Mesenchymal stem cell (in vitro differentiated cells and primary cell): ENCODE measurements around the gene EFNA5.

Source experiments
- DNase-seq: peaks from one replicate; pipeline ENCODE4 v3.0.0-alpha.2; 2013
- H2AFZ ChIP-seq: one replicate; pipeline ENCODE4 v1.6.1; 2013; ENCODE audit warnings: low read depth, mild to moderate bottlenecking, control low read depth, inconsistent platforms, low read length, moderate library complexity
- H2AK5ac ChIP-seq: 2 replicates; pipeline ENCODE4 v1.6.1; 2013; ENCODE audit warnings: low read length, moderate library complexity, mild to moderate bottlenecking, inconsistent platforms; ENCODE audit not compliant: severe bottlenecking
- H2BK120ac ChIP-seq: one replicate; pipeline ENCODE4 v1.6.1; 2013; ENCODE audit warnings: low read depth, mild to moderate bottlenecking, inconsistent platforms, low read length, moderate library complexity
- H2BK12ac ChIP-seq, 2 experiments: one replicate each; pipeline ENCODE4 v1.6.1; 2013; ENCODE audit warnings: inconsistent platforms in 2 of 2, low read length in 2 of 2, mild to moderate bottlenecking in 2 of 2, moderate library complexity in 2 of 2, control low read depth in 1 of 2
- H2BK15ac ChIP-seq: one replicate; pipeline ENCODE4 v1.6.1; 2013; ENCODE audit warnings: mild to moderate bottlenecking, low read depth, inconsistent platforms; ENCODE audit not compliant: poor library complexity, severe bottlenecking
- H2BK5ac ChIP-seq: 2 replicates; pipeline ENCODE4 v1.6.1; 2013; ENCODE audit warnings: low read depth, mild to moderate bottlenecking, low read length, control low read depth, inconsistent platforms; ENCODE audit not compliant: poor library complexity, severe bottlenecking
- H3K14ac ChIP-seq, 2 experiments: one replicate each; pipeline ENCODE4 v1.6.1; 2013; ENCODE audit warnings: inconsistent platforms in 2 of 2, low read length in 2 of 2, control low read depth in 1 of 2, mild to moderate bottlenecking in 1 of 2, moderate library complexity in 1 of 2
- H3K18ac ChIP-seq, 2 experiments: one replicate each; pipeline ENCODE4 v1.6.1; 2013; ENCODE audit warnings: inconsistent platforms in 2 of 2, low read length in 2 of 2, control low read depth in 1 of 2, low read depth in 1 of 2, mild to moderate bottlenecking in 1 of 2
- H3K23ac ChIP-seq, 2 experiments: one replicate each; pipeline ENCODE4 v1.6.1; 2013; ENCODE audit warnings: inconsistent platforms in 2 of 2, low read length in 2 of 2, mild to moderate bottlenecking in 2 of 2, moderate library complexity in 2 of 2, control low read depth in 1 of 2
- H3K27ac ChIP-seq: 2 replicates; pipeline ENCODE4 v1.5.1; 2013; ENCODE audit warnings: mild to moderate bottlenecking, moderate library complexity, low read length, control low read depth, inconsistent platforms; ENCODE audit not compliant: poor library complexity, severe bottlenecking
- H3K27me3 ChIP-seq, 2 experiments: 2 replicates each; pipeline versions ENCODE4 v1.6.1 to v1.7.0; 2013; ENCODE audit warnings: low read length in 2 of 2, mild to moderate bottlenecking in 2 of 2, moderate library complexity in 2 of 2, control low read depth in 1 of 2, inconsistent platforms in 1 of 2; ENCODE audit not compliant: control insufficient read depth in 1 of 2, insufficient read depth in 1 of 2
- H3K36me3 ChIP-seq, 2 experiments: 2 replicates each; pipeline versions ENCODE4 v1.6.1 to v1.7.0; 2013; ENCODE audit warnings: low read length in 2 of 2, control low read depth in 1 of 2, inconsistent platforms in 1 of 2, low read depth in 1 of 2, mild to moderate bottlenecking in 1 of 2; ENCODE audit not compliant: insufficient read depth in 2 of 2, control insufficient read depth in 1 of 2
- H3K4ac ChIP-seq, 2 experiments: one replicate each; pipeline ENCODE4 v1.6.1; 2013; ENCODE audit warnings: inconsistent platforms in 2 of 2, low read length in 2 of 2, mild to moderate bottlenecking in 2 of 2, moderate library complexity in 2 of 2, control low read depth in 1 of 2, low read depth in 1 of 2
- H3K4me1 ChIP-seq: 2 replicates; pipeline ENCODE4 v1.6.1; 2013; ENCODE audit warnings: low read depth, low read length, control low read depth; ENCODE audit not compliant: control insufficient read depth, insufficient read depth
- H3K4me2 ChIP-seq: 2 replicates; pipeline ENCODE4 v1.6.1; 2013; ENCODE audit warnings: low read length, mild to moderate bottlenecking, inconsistent platforms; ENCODE audit not compliant: poor library complexity, severe bottlenecking
- H3K4me3 ChIP-seq, 2 experiments: 2 replicates each; pipeline versions ENCODE4 v1.5.1 to v1.7.0; 2013; ENCODE audit warnings: low read length in 2 of 2, mild to moderate bottlenecking in 2 of 2, control low read depth in 1 of 2, low read depth in 1 of 2; ENCODE audit not compliant: insufficient read depth in 1 of 2
- H3K79me1 ChIP-seq: replicated peaks from 2 replicates; pipeline ENCODE4 v1.6.1; 2013; ENCODE audit warnings: mild to moderate bottlenecking, control low read depth, low read length, inconsistent platforms; ENCODE audit not compliant: poor library complexity, severe bottlenecking
- H3K9ac ChIP-seq: 2 replicates; pipeline ENCODE4 v1.7.0; 2013; ENCODE audit warnings: mild to moderate bottlenecking, low read length, moderate library complexity
- H3K9me3 ChIP-seq: 2 replicates; pipeline ENCODE4 v1.7.0; 2013; ENCODE audit warnings: mild to moderate bottlenecking, low read length; ENCODE audit not compliant: control insufficient read depth
- H4K8ac ChIP-seq: one replicate; pipeline ENCODE4 v1.6.1; 2013; ENCODE audit warnings: inconsistent platforms, mild to moderate bottlenecking, low read length, moderate library complexity
- H4K91ac ChIP-seq: one replicate; pipeline ENCODE4 v1.6.1; 2013; ENCODE audit warnings: mild to moderate bottlenecking, low read length, inconsistent platforms
- WGBS: methylation state at CpG from one replicate; pipeline ENCODE4 v1.1.7; 2013; ENCODE audit warnings: mixed read lengths; 5-methylcytosine and 5-hydroxymethylcytosine counted together

Gene EFNA5

DNA sequence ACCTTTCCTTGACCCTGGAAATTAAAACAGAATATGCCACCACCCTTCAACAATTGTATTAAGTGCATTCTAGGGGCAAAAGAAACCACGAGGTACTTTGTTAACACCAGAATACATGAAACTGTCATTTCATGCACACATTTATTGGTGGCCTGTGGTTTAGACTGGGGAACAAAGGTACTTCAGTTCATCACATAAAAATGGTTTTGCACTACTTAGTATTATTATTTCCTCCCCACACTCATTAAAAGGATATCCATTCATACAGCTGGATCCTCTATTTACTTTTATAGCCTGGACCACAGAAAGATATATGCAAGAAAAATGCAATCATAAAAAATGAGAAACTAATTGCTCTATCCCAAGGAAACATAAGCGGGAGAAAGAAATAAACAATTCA, 230.9 kb downstream of the EFNA5 start:
- H3K4me3 ChIP-seq, result no peak overlapping the region
- no peak overlapping the region for H2BK5ac ChIP-seq
- no peak overlapping the region for H3K9ac ChIP-seq
- H3K79me1 ChIP-seq, result peaks cover 27% of the 10 kb centered on the region
- no peak overlapping the region for H3K14ac ChIP-seq
- no peak overlapping the region for H2BK15ac ChIP-seq
- no peak overlapping the region for H2AK5ac ChIP-seq
- no peak overlapping the region for H3K4me2 ChIP-seq
- no peak overlapping the region for H3K4ac ChIP-seq
- 91% methylated on average over 2 of the region's 2 CpGs for WGBS
- no peak overlapping the region for H3K23ac ChIP-seq
- H2BK120ac ChIP-seq, result no peak overlapping the region
- H2BK12ac ChIP-seq, result no peak overlapping the region
- H3K27me3 ChIP-seq, result no peaks in the 10 kb centered on the region
- H3K9me3 ChIP-seq, result peaks cover 9% of the 10 kb centered on the region
- H3K4me1 ChIP-seq, result no peaks in the 10 kb centered on the region
- no peak overlapping the region for H3K18ac ChIP-seq
- no peak overlapping the region for H4K91ac ChIP-seq
- H4K8ac ChIP-seq, result no peak overlapping the region
- no peak overlapping the region for H2AFZ ChIP-seq
- peaks cover 0 to 5% of the 10 kb centered on the region in 2 experiments for H3K36me3 ChIP-seq
- H3K27ac ChIP-seq, result no peak overlapping the region
- DNase-seq, result no peak

DNA sequence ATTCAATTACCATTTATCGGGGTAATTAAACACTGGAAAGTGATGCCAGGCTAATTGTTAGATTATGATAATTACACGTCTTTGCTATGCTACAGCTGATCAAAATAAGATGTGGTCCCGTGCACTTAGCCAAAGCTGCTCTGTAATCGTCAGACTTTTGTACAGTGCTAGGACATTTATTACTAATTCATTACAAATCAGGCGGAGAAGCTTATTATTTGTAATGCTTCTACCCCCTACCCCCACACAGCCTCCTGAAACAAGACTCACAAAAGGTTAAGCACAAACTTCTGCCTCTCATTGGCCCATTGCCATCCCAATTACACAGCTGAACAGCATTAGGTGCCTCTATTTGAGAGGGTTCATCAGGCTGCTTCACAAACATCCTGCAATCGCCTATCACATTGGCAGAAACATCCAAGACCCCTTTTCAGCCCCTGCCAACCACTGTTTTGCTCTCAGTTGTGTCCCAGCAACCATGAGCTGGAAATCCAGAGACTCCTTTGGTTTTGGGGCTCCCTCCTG, 232.7 kb downstream of the EFNA5 start:
- Histone ChIP-seq H2AFZ (no peak overlapping the region), H2BK15ac (no peak overlapping the region), H2BK5ac (no peak overlapping the region), H4K8ac (peak overlapping the region; percentile 36), H3K4ac (no peak overlapping the region), H3K36me3 (peaks cover 0 to 5% of the 10 kb centered on the region in 2 experiments), H3K18ac (no peak overlapping the region), H3K79me1 (peaks cover 24% of the 10 kb centered on the region), H3K4me3 (no peak overlapping the region), H2BK120ac (no peak overlapping the region), H3K23ac (no peak overlapping the region), H3K4me2 (no peak overlapping the region), H3K27ac (no peak overlapping the region), H3K9ac (no peak overlapping the region), H4K91ac (no peak overlapping the region), H3K14ac (no peak overlapping the region), H3K9me3 (peaks cover 9% of the 10 kb centered on the region), H3K4me1 (no peaks in the 10 kb centered on the region), H3K27me3 (no peaks in the 10 kb centered on the region), H2BK12ac (no peak overlapping the region), H2AK5ac (no peak overlapping the region)
- WGBS, result 97% methylated on average over 5 of the region's 6 CpGs
- no peak for DNase-seq

DNA sequence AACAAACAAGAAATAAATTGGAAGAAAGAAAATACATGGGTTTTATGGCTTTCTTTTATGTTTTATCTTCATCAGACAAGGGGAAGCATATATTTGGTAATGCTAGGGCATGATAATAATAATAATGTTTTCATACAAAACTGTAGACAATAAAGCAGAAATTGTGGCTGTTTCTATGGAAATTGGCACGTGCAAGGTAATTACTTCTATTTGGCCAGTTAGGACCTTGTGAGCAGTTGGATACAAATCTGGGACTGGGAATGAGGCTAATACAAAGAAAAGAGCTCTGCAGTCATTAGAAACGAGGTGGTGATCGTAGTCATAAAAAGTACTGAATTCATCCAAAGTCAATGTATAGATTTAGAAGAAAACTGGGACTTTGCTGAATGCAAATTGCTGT, 233.6 kb downstream of the EFNA5 start:
- H3K4me3 ChIP-seq, result no peak overlapping the region
- H3K23ac ChIP-seq, result no peak overlapping the region
- WGBS, result 97% methylated on average over 3 of the region's 3 CpGs
- H3K9ac ChIP-seq, result no peak overlapping the region
- no peak overlapping the region for H2BK120ac ChIP-seq
- no peak overlapping the region for H3K4ac ChIP-seq
- no peak overlapping the region for H2AFZ ChIP-seq
- H3K18ac ChIP-seq, result no peak overlapping the region
- H4K91ac ChIP-seq, result no peak overlapping the region
- H2BK12ac ChIP-seq, result no peak overlapping the region
- peaks cover 23% of the 10 kb centered on the region for H3K79me1 ChIP-seq
- H2BK15ac ChIP-seq, result no peak overlapping the region
- H3K4me2 ChIP-seq, result no peak overlapping the region
- no peaks in the 10 kb centered on the region for H3K27me3 ChIP-seq
- peaks cover 9% of the 10 kb centered on the region for H3K9me3 ChIP-seq
- peaks cover 0 to 5% of the 10 kb centered on the region in 2 experiments for H3K36me3 ChIP-seq
- no peak overlapping the region for H3K27ac ChIP-seq
- peaks cover 2% of the 10 kb centered on the region for H3K4me1 ChIP-seq
- no peak overlapping the region for H3K14ac ChIP-seq
- no peak overlapping the region for H2BK5ac ChIP-seq
- no peak for DNase-seq
- H2AK5ac ChIP-seq, result no peak overlapping the region
- no peak overlapping the region for H4K8ac ChIP-seq

DNA sequence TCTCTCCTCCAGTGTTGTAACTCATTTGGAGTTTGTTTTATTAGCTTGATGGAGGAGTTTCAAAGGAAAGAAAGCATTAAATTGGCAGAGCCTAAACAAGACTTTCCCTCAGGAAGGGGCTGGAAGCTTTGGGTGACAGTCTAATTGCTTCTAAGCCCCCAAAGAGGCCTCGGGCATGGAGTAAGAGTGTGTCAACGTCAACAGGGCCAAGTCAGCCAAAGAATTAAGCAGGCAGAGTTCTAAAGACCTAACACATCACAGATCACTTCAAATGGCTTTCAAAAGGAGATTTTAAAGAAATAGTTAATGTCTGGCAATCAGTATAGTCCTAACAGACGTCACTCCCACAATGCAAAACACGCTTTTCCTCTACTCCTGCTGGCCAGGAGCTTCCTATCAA, 234.5 kb downstream of the EFNA5 start:
- peaks cover 2% of the 10 kb centered on the region for H3K4me1 ChIP-seq
- DNase-seq, result no peak
- no peak overlapping the region for H4K91ac ChIP-seq
- no peak overlapping the region for H3K27ac ChIP-seq
- no peak overlapping the region for H3K23ac ChIP-seq
- H4K8ac ChIP-seq, result no peak overlapping the region
- H3K18ac ChIP-seq, result no peak overlapping the region
- no peak overlapping the region for H3K4me3 ChIP-seq
- H2AK5ac ChIP-seq, result no peak overlapping the region
- H2BK120ac ChIP-seq, result no peak overlapping the region
- H3K4me2 ChIP-seq, result no peak overlapping the region
- H3K9me3 ChIP-seq, result peaks cover 9% of the 10 kb centered on the region
- no peak overlapping the region for H2BK5ac ChIP-seq
- no peaks in the 10 kb centered on the region for H3K27me3 ChIP-seq
- H3K9ac ChIP-seq, result no peak overlapping the region
- H3K79me1 ChIP-seq, result peaks cover 23% of the 10 kb centered on the region
- H2BK12ac ChIP-seq, result no peak overlapping the region
- WGBS, result 89% methylated on average over 4 of the region's 4 CpGs
- H3K14ac ChIP-seq, result no peak overlapping the region
- H3K4ac ChIP-seq, result no peak overlapping the region
- peaks cover 0 to 5% of the 10 kb centered on the region in 2 experiments for H3K36me3 ChIP-seq
- H2BK15ac ChIP-seq, result no peak overlapping the region
- H2AFZ ChIP-seq, result no peak overlapping the region
